ENCODE results near the gene PLCB1.

The PLCB1 gene

DNA sequence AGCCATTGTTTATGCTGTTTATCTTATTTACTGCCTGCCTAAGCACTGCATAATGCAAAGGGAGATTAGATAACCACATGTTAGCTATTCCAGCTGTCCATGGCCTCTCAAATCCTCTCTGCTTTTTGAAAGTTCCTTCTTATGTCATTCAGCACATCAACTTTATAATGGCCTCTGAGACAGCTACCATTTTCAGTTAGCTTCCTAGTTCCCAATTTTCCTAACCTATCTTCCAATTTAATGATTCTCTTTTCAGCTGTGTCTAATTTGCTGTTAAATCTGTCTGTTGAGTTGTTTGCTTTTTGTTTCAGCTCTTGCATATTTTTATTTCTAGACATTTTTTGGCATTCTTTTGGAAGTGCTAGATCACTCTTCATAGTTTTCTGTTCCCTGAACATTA lies 763.4 kb downstream of the PLCB1 start:
- no peak for DNase-seq (ENCODE audit: low read depth)

- DNase-seq (ENCODE audit: low read depth): no peak
Observed at GRCh38 chr20:8898823-8899222, 766.8 kb downstream of the PLCB1 start.

GRCh38 chr20:8901237-8902025 lies 769.4 kb downstream of the PLCB1 start:
- no peak for DNase-seq (ENCODE audit: low read depth)

DNA sequence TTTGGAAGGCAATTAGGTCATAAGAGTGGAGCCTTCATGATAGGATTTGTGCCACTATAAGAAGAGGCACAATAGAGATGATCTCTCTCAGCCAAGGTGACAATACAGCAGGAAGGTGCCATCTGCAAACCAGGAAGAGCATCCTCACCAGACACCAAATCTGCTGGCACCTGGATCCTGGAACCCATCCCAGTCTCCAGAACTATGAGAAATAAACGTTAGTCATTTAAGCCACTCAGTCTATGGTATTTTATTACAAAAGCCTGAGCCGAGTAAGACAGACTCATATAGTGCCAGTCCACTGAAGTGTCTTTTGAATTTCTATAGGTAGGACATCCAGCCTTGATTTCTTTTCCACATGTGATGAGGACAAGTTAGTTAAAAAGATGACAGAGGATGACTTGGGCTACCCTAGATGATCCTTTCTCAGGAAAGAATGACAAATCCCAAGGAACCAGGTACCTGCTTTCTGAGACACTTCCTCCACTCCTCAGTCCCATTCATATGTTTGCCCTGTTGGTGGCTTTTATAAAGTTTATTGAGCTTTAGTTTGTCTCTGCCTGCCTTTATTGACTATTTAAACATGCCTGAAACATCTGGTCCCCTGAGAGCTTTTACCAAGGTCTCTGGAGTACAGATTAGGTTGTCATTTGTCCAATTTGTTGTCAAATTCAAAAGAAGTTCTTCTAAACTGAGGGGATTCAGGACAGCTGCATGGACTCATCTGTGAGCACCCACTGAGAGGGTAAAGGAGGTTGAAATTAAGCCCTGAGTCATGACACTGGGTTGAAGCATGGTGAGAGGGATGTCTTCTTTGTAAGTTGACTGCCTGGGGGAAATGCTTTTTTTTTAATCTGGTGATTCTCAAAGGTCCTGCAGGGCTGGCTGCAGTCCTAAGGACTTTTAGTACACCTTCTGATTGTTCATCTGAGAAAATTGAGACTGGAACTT lies 771.9 kb downstream of the PLCB1 start:
- DNase-seq (ENCODE audit: low read depth): no peak

DNA sequence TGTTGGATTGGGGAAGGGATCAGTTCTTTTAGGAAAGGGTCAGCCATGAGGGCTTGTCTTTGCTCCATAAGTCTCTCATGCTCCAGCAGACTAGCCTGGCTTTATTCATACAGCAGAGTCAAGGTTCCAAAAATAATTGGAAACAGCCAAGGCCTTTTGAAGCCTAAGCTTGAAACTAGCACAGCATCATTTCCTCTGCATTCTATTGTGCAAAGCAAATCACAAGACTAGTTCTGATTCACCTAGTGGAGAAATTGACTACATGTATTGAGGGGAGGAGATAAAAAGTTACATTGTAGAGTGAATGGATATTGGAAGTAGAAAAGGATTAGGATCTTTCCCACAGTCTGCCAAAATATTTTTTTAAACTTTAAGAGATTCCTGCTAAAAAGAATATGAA lies 777.5 kb downstream of the PLCB1 start:
- no peak for DNase-seq (ENCODE audit: low read depth)

GRCh38 chr20:8912096-8912495 lies 780.0 kb downstream of the PLCB1 start:
- no peak for DNase-seq (ENCODE audit: low read depth)

DNA sequence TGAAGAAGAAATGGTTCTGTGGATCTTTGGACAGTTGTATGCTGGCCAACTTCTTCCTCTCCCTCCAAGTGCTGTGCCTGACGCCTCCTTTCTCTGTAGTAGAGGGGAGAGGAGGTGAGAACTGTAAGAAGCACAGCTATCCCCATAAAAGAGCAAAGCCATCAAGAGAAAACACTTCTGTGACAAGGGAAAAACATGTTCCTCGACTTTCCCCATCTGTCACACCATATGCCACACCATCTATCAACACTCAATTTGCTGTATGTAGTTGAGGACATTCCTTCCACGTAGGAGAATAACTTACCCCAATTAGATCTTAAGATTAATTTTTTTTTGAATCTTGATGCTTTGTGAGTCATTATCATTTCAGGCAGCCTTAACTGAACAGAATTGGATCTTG lies 780.7 kb downstream of the PLCB1 start:
- DNase-seq (ENCODE audit: low read depth): no peak

GRCh38 chr20:8913456-8913855 lies 781.4 kb downstream of the PLCB1 start:
- DNase-seq (ENCODE audit: low read depth): no peak

- no peak for DNase-seq (ENCODE audit: low read depth)
Observed at GRCh38 chr20:8914421-8914820, 782.4 kb downstream of the PLCB1 start.

DNA sequence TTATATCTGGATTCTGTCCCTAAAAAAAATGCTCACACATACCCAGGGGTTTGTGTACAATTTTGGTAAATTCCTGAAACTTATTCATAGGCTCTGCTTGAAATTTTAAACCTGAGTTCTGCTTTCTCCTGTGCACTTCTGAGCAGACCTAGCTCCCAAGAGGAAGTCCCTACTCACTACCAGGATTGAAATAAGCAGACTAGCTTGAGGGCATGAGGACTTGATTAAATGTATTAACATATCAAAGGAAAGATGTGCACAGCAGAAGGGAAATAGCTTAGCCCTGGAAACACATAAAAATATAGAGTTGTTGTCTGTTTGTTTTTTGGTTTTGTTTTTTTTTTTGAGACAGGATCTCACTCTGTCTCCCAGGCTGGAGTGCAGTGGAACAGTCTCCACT lies 785.0 kb downstream of the PLCB1 start:
- no peak for DNase-seq (ENCODE audit: low read depth)

- DNase-seq (ENCODE audit: low read depth): no peak
Observed at GRCh38 chr20:8918145-8918544, 786.1 kb downstream of the PLCB1 start.

DNA sequence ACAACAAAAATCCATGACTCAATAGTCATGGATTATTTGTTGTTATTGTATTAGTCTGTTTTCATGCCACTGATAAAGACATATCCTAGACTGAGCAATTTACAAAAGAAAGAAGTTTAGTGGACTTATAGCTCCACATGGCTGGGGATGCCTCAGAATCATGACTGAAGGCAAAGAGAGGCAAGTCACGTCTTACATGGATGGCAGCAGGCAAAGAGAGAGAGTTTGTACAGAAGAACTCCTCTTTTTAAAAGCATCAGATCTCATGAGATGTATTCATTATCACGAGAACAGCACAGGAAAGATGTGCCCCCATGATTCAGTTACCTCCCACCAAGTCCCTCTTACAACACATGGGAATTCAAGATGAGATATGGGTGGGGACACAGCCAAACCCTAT lies 792.5 kb downstream of the PLCB1 start:
- no peak for DNase-seq (ENCODE audit: low read depth)

DNA sequence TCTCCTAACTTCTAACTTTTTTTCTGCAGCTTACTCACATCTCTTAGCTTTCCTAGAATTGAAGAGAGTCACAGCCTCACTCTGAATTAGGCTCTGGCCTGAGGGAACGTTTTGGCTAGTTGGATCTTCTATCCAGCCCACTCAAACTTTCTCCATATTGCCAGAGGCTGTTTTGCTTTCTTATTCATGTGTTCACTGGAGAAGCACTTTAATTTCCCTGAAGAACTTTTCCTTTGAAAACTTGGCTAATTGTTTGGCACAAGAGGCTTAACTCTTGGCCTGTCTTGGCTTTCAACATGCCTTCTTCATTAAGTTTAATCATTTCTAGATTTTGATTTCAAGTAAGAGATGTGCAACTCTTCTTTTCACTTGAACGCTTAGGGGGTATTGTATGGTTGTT lies 798.7 kb downstream of the PLCB1 start:
- no peak for DNase-seq (ENCODE audit: low read depth)

- no peak for DNase-seq (ENCODE audit: low read depth)
Observed at GRCh38 chr20:8932192-8933165, 800.4 kb downstream of the PLCB1 start.

DNA sequence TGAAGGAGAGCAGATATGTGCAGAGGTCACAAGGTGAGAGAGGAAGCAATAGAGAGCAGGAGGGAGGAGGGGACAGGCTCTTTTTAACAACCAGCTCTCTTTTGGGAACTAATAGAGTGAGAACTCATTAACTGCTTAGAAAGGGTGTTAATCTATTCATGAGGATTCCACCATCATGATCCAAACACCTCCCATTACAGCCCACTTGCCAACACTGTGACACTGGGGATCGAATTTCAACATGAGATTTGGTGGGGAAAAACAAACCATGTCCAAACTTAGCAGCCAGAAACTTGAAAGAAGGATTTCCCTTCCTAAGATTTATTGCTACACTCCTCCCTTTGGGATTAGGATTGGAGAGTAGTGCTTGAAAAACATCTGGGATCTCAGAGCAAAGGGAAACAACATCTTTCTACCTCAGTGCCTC lies 801.3 kb downstream of the PLCB1 start:
- no peak for DNase-seq (ENCODE audit: low read depth)

DNA sequence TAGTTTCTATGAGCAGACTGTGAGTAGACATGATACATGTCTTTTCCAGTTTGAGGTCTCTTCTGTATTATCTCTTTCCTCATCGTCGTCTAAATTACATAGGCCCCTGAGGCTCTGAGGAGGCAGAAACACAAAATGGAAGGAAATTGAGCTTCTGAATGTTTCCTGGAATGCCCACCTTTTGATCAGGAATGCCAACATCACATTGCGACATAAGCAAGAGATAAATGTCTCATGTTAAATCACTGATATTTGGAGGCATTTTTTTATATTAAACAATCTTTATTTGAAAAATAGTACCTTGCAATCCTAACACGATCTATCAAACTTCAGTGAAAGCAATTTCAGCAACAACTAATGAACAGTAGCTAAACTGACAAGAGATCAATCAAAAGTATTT lies 802.3 kb downstream of the PLCB1 start:
- DNase-seq (ENCODE audit: low read depth): no peak

Measured in stimulated activated CD8-positive, alpha-beta memory T cell treated with anti-CD3 and anti-CD28 coated beads, Interleukin-15, amount 100 ng/mL, for 24 hours (primary cell).